Upper lobe of left lung (tissue), 4 donors: ENCODE measurements around the gene KLK15.

ENCODE experiments used
- CTCF ChIP-seq, 6 experiments: fragments of 450-650 bp in 4 of 6; fragments of 200-600 bp in 2 of 6; sonication (generic) in 2 of 6; IDR thresholded peaks; one replicate each; pipeline ENCODE4 v1.5.1; 2016 to 2019; ENCODE audit warnings: antibody characterized with exemption in 6 of 6
- POLR2AphosphoS5 ChIP-seq, 2 donors: sonication (generic); formaldehyde crosslinking; IDR thresholded peaks; one replicate each; pipeline ENCODE4 v1.5.1; 2017; ENCODE audit warnings: antibody characterized with exemption in 2 of 2

DNA sequence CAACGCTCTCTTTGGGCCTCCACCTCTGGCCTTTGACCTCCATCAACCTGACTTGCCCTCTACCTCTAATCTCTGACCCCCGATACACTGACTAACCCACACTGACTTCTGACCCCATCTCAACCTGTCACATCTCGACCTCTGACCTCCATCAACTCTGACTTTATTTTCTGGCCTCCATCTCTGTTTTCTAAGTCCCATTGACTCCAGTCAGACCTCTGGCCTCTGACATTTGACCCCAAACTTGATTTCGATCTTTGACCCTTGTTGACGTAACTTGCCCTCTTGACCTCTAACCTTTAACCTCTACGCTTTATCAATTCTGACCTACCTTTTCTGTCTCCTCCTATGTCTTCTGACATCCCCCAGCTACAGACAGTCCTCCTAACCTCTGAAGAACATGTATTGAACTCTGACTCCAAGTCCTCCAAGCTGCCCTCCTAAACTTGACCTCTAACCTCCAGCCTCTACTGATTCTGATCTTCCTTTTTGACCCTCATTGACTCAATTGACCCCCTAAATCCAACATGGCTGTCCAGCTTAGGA lies 42.4 kb downstream of the KLK15 start:
- TF ChIP-seq CTCF (IDR thresholded peaks at IDR 0.05) (no peak), POLR2AphosphoS5 (IDR thresholded peaks at IDR 0.05) (no peak)
